HK-2 (cell line): Measurements from ENCODE around the gene KLF7.
A peak's percentile ranks its signal among the peaks of the same experiment; 100 is the strongest.

Experiments used
- DNase-seq: peaks from one replicate; pipeline ENCODE4 v3.0.0-alpha.2; 2018; ENCODE audit not compliant: unreplicated experiment

The KLF7 gene

DNA sequence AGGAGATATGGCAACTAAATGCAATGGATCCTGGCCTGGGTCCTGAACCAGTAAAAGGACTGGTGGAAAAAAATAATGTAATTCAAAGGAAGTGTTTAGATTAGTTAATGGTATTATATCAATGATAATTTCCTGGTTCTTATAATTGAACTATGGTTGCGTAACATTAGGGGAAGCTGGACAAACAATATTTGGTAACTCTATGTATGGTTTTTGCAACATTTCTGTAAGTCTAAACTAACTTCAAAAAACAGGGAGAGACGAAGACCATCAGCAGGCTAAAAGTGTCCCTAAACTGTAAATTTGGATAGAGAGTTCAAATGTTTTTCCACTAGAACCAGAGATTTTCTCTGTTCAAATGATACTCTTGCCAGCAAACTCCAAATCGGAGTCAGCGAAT is 36.9 kb downstream of the KLF7 start:
- DNase-seq: no peak

- no peak for DNase-seq
These were observed 38.9 kb downstream of the KLF7 start for GRCh38 chr2:207126724-207127308.

DNA sequence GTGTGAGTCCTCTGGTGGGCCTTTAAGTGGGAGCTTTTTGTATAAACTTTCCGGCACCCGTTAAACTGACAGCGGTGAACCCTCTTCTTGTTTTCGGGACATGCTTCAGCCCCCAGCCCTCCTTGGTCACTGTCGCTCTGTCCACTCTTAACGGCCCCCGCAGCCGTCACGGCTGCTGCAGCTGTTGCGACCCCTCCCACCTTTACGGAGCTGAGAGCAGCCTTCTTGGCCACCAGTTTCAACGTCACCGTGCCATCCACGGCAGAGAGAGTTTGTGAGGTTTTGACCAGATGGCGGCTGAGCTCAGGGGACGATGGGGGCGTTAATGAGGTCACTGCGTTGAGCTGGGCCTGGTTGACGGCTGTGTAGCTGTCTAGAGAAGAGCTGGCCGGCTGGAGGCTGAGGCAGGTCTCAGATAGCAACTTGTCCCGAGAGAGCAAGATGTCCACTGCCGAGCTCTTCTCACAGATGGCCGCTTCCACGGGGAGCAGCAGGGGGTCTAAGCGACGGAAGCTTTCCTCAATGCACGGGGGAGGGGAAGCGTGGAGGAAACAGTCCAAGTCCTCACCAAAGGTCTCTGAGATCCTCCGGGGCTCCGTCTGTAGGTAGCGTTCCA is 41.9 kb downstream of the KLF7 start:
- no peak for DNase-seq

GRCh38 chr2:207123335-207123744 is 42.4 kb downstream of the KLF7 start:
- DNase-seq: no peak

DNA sequence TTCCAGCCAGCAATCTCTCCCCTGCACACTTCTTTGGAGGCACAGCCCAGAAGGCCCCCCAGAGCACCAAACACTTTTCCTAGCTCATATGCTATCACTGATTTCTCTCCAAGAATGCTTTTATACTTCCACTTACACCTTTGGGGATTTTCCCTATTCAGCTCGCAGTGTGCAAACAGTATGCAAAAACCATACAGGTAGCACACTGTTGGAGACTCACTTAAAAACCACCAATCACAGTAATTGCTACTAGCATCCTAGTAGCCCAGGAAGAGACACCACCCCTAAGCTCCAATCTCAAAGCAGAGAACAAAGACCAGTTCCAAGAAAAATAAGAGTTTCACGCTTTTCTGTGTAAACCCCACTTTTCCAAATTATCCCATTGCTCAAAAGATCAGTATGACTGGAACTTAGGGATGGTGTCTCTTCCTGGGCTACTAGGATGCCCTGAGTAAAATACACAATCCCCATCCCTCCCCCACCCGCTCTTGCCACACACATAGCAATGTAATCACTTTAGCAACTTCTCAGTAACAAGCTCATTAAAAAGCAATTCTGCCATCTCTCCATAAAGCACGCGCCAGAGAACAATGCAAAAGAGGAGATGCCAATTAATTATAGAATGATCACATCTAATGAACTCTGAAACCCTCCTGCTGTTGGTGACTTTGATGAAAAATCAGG is 43.0 kb downstream of the KLF7 start:
- DNase-seq: no peak

DNA sequence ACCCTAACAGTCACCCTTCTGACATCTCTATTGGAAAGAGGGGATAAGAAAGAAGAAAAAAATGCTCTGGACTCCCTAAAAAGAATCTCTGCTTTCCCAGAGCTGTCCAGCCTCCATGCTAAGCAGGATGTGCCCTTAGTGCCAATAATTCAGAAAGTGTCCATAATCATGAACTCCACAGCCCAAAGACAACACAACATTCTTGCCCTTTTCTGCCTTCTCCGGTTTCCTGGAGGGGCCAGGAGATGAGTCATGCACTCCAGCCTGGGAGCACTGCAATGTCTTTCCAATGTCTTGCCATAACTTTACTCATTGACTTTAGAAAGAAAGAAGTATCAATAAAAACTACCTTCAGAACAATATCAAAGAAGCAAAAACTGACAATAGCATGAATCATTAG is 44.0 kb downstream of the KLF7 start:
- DNase-seq: peak; percentile 49

DNA sequence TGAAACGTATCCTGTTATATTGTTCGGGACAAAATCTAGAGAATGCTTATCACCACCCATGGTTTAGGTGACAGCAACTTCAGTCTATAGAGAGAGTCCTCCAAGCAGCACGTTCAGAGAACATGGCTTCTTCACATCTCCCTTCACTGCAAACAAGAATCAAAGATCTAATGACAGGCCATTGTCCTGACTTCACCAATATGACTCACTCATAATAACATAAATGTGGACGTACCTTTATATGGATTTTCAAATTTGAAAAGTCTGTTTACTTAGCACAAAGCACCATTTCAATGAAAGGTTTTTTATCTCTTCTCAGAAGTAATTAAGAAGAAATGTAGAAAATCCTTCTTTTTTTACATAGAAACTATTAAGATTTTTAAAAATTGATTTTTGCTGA is 46.7 kb downstream of the KLF7 start:
- DNase-seq: no peak

- DNase-seq: no peak
These were observed 48.1 kb downstream of the KLF7 start for GRCh38 chr2:207117668-207118067.

- DNase-seq: no peak
These were observed 49.9 kb downstream of the KLF7 start for GRCh38 chr2:207115715-207116364.

GRCh38 chr2:207113414-207113813 is 52.3 kb downstream of the KLF7 start:
- no peak for DNase-seq

DNA sequence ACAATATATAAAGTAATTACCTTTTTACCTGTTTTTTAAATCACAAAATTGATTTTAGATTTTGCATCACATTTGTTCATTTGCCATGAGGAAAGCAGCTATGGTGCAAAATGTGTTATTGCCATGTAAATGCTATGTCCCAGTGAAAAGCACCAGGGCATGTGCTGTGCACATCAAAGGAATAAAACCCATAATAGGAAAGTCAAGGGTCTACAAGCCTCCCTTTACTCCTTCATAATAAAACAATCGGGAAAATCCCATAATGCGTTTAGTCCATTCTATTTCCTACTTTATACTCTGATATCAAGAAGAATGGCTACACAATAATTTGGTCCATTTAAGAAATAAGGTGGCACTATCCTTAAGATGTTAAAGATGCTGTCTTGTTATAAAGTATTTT is 53.0 kb downstream of the KLF7 start:
- DNase-seq: no peak

DNA sequence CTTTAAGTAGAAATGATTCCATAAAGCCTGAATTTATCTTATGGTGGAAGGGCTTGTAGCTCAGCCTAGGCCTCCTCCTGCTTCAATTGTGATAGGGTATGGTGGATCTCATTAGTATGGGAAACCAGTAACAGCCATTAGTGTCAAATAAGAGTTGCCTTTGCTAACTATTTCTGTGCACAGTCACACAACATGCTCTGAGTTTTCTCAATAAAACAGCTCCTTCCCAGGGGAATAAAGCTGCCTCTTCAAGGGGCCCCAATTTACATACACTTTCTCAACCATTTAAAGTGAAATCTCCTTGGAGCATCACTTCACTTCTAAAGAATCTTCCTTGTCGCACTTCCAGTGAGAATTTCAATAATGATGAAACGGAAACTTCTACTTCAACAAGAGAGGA is 53.4 kb downstream of the KLF7 start:
- DNase-seq: no peak

DNA sequence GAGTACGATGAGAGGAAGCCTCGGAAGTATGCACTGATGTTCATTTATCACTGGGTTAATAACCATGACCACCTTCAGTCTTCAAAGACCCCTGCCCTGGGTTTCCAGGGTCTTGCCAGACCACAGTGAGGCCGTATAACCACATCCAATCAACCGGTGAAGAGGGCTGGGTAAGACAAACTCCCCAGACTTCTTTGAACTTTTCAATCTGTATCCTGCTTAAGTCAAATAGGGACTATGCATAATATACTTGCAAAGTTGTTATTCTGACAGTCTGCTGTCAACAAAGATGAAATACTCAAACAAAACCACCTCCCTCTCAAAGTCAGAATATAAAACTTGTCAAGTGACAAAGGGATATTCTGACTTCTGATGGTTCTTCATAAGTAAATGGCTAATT is 54.0 kb downstream of the KLF7 start:
- DNase-seq: no peak

GRCh38 chr2:207110715-207111114 is 55.0 kb downstream of the KLF7 start:
- no peak for DNase-seq

DNA sequence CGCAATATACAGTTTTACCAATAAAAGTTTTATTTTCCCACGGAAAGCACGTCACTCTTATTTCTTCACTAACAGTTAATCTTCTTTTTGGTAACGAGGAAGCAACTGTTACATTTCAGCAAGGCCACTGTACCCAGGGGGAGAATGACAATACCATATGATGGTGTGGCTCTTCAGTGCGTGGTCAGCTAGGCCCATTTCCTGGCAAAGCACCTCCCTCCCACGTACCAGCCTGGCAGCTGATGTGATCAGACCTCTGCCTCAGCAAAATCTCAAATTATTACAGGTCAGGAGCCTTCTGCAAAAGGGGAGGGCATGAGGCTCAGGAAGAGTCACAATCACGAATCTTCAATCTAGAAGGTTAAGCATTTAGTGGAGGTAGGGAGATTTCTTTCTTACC is 55.4 kb downstream of the KLF7 start:
- DNase-seq: no peak

GRCh38 chr2:207109768-207110167 is 56.0 kb downstream of the KLF7 start:
- no peak for DNase-seq

DNA sequence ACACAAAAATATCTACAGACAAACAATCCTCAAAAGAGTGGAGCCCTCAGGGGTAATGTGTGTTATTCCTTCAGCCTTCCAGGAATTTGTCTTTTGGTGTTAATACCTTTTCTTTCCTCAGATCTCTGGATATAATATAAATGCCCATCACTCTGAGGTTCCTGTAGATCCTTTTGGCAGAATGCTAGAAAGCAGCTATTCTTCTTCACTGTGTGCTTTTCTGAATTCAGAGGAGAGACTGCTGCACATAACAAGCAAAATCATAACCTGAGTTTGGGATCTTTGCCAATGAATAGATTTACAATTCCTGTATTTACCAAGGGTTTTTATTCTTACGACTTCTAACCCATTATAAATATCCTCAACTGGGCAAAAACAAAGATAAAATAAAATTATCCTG is 57.3 kb downstream of the KLF7 start:
- no peak for DNase-seq

DNA sequence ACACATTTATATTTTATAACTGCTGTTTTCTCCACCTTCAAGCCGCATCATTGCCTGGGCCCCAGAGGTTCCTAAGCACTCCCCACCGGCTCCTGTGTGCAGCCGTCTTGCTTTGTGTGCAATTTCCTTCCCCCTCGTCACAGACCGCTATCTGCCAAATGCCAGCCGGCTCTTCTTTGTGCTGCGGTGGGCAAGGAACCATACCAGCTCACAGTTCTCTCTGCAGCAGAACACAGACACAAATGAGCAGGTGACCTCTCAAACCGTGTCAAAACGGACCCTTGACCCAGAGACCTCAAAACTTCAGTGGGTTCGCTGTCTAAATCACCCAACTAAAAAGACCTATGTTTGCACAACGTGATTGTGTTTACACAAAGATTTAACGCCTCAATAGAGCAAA is 58.2 kb downstream of the KLF7 start:
- DNase-seq: no peak

DNA sequence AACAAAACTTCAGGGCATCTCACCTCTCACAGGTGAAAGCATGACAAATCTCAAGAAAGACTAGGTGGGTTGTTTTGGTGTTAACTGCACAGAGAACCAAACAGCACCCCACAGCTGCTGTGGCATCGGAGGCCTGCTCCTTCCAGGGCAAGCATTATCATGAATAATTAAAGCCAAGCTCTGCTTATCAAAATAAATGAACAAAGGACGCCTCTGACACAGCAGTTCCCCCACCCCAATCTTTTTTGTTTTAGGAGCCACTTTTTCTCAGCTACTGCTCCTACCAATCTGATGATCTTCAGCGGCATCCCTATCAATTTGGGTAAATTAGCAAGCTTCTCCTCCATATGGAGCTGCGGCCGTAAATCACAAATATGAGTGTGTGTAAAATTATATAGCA is 58.6 kb downstream of the KLF7 start:
- no peak for DNase-seq

- DNase-seq: no peak
These were observed 62.6 kb downstream of the KLF7 start for GRCh38 chr2:207103132-207103531.

DNA sequence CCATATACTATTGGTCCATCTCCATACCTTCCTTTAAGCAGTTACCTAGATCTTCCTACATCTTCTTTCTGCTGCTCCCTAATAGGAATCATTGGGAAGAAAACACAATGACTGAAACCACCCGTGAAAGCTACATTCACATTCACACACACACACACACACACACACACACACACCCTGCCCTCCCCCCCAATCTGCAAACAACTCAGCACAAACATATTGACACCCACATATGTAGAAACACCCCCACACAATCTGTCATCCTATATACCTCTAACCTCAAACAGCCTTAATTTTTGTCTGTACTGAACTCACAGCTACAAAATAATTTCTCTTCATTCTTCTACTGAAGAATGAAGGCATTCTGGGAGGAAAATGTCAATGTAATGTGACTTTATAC is 63.8 kb downstream of the KLF7 start:
- no peak for DNase-seq

DNA sequence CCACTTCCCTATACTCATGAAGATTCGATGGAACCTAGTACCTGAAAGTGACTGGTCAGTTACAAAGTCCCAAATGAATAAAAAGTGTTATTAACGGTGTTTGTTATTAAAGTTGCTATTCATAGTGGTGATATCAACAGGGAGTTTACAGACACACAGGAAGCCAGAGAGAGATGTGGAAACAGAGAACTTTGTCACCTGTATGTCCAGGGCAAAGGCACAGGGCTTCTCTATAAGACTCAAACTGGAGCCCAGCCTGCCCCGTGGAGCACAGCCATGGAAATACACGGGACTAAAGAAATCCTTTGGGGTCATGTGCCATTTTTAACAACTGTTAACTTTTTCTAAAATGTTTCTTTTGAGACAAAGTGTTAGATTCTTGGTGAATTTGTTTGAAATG is 68.5 kb downstream of the KLF7 start:
- DNase-seq: no peak

DNA sequence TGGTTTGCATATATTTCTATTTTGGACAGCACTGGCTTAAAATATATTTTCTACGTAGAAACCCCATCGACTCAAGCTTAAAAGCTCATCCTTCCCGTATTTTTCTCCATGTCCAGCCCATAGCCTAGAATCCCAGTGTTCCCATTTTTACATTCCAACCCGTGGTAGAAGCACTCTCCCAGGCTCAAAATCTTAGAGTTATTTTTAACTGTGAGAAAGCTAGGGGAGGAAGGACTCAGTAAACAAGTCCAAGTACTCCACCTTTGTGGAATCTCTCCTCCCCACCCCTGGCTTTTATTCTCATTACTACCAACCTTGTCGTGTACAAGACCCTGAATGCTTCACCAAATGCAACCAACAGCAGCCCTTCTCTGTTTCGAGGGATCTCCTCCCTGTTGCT is 69.8 kb downstream of the KLF7 start:
- no peak for DNase-seq
